ENCODE results near the gene MMP17.
A peak's percentile ranks its signal among the peaks of the same experiment; 100 is the strongest.
"Not testable (repeated sequence)": the region's sequence is repeated elsewhere in the genome, so short reads cannot be mapped to it uniquely, and the experiment has no call there.

Gene MMP17

GRCh38 chr12:131800594-131801135 lies 27.5 kb upstream of the MMP17 start:
- DNase-seq: no peak

- no peak for DNase-seq
These were observed 26.8 kb upstream of the MMP17 start for GRCh38 chr12:131801254-131801866.

DNA sequence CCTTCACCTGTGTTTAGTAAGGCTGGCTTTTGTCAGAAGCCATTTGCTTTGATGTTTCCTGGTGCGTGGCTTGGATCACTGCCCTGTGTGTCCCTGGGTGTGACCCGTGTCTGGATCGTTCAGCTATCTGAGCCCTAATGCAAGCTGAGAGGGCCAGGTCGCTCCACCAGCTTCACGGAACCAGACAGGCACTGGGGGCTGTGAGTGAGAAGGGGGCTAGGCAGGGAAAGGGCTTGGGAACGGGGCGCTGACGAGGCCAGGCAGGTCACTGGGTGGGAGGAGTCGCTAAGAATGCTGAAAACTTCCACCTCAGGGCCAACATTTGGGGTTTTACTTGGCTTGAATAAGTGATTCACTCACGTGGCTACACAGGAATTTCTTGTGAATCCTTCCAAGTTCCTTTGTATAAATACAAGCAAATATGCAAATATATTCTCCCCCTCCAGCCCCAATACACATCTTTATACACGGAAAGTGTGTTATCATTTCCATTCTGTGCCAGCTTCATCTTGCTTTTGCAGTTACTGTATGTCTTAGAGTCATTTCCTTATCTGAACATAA lies 24.2 kb upstream of the MMP17 start:
- DNase-seq: no peak

DNA sequence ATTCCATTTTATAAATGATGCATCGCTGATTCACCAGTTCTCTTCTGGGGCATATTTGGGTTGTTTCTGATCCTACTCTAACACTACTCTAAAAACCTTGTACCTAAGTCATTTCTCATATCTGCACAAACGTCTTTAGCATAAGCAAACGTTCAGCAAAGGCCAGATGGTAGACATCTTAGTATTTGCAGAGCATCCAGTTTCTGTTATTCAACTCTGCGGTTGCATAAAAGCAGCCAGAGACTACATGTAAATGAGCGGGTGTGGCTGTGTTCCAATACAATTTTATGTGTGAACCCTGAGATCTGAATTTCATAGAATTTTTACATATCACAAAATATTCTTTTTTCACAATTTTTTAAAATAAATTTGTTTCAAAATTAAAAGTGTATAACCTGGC lies 22.8 kb upstream of the MMP17 start:
- no peak for DNase-seq

DNA sequence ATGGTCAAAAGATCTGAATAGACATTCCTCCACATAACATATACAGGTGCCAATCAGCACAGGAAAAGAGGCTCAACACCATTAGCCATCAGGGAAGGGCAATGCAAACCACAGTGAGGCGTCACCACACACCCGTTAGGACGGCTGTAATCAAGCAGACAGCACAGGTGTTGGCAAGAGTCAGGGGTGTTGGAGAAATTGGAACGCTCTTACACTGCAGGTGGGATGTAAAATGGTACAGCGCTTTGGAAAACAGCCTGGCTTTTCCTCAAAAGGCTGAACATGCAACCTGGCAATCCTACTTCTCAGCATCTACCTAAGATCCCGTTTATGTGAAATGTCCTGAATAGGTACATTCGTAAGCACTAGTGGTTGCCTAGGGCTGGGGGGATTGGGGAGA lies 21.5 kb upstream of the MMP17 start:
- DNase-seq: no peak

DNA sequence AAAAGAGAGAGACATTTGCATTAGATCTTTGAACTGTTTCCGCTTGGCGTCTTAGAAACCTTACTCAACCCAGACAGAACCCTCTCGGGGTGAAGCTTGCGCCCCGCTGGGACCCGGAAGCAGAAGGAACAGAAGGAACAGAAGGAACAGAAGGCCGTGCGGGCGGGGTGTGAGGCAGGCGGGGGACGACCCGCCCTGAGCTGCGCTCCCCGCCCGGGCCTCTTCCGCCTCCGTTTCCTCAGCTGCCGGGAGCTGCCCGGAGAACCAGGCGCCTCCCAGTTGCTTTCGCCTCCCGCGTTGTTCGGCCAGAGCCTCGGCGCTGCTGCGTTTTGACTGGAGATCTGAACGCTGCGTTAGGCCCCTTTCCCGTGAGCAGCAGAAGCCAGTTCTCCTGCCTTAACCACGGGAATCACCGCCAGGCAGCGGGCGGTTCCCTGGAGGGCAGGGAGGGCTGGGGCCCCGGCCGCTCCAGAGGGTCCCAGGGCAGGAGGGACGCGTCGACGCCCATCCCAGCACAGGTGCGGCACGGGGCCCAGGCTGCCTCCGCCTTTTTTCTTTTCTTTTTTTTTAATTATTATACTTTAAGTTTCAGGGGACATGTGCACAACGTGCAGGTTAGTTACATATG lies 19.3 kb upstream of the MMP17 start:
- DNase-seq: no peak

DNA sequence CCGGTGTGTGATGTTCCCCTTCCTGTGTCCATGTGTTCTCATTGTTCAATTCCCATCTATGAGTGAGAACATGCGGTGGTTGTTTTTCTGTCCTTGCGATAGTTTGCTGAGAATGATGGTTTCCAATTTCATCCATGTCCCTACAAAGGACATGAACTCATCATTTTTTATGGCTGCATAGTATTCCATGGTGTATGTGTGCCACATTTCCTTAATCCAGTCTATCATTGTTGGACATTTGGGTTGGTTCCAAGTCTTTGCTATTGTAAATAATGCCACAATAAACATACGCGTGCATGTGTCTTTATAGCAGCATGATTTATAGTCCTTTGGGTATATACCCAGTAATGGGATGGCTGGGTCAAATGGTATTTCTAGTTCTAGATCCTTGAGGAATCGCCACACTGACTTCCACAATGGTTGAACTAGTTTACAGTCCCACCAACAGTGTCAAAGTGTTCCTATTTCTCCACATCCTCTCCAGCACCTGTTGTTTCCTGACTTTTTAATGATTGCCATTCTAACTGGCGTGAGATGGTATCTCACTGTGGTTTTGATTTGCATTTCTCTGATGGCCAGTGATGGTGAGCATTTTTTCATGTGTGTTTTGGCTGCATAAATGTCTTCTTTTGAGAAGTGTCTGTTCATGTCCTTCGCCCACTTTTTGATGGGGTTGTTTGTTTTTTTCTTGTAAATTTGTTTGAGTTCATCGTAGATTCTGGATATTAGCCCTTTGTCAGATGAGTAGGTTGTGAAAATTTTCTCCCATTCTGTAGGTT lies 18.5 kb upstream of the MMP17 start:
- not testable (repeated sequence) for DNase-seq

DNA sequence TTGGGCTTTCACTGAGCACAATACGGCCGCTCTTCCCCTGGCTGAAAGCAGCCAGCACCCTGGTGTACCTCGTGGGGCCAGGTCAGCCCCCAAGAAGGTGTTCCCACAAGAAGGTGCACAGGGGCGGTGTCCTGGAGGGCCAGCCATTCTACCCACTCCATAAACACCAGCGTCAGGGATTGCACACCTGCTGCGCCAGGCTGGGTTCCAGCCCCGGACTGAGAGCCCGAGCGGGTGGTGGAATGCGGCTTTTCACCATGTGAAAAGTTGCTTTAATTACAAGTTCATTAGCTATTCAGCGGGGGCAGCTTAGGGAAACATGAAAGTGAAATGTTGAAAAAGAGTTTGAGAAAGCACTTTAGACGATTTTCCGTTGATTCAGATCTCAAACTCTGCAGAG lies 17.5 kb upstream of the MMP17 start:
- no peak for DNase-seq

DNA sequence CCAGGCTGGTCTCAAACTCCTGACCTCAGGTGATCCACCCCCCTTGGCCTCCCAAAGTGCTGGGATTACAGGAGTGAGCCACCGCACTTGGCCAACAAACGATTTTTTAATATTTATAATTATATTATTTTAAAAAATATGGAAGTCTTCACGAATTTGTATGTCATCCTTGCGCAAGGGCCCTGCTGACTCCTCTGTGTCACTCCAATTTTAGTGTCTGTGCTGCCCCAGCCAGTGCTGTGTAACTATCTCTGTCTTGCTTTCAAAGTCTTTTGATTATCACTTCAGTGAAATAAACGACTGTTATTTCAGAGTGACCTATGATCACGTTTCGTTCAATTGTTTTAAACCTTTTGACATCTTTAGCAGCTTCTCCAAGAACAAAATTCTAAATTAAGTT lies 13.1 kb upstream of the MMP17 start:
- DNase-seq: no peak

DNA sequence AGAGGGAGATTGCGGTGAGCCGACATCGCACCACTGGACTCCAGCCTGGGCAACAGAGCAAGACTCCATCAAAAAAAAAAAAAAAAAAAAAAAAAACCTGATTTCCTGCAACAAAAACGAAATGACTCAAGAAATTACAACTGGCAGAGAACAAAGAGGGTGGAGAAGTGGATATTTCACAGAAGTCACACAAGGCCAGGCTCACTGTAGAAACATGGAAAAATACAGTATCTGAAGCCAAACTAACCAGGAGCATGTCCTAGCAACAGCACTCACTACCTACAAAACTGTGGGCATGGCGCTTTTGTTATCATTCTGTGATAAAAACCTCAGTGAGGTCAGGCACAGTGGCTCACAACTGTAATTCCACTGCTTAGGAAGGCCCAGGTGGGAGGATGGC lies 11.7 kb upstream of the MMP17 start:
- DNase-seq: no peak

DNA sequence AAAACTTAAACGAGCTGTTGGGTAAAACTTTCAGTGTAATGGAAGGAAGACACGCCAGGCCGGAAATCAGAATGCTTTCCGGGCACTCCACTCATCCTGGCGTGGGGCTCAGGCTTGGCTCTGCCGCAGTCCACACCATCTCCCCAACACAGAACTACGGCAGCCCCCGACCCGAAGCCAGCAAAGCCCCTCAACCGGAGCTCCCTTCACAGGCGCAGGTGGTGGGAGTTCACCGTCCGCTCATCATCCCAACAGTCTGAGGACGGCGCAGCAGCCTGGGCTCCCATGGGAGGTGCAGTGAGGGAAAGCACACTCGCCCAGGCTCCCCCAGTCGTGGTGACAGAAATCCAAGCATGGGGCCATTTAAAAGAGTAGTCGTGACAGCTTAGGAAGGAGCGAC lies 11.0 kb upstream of the MMP17 start:
- no peak for DNase-seq

DNA sequence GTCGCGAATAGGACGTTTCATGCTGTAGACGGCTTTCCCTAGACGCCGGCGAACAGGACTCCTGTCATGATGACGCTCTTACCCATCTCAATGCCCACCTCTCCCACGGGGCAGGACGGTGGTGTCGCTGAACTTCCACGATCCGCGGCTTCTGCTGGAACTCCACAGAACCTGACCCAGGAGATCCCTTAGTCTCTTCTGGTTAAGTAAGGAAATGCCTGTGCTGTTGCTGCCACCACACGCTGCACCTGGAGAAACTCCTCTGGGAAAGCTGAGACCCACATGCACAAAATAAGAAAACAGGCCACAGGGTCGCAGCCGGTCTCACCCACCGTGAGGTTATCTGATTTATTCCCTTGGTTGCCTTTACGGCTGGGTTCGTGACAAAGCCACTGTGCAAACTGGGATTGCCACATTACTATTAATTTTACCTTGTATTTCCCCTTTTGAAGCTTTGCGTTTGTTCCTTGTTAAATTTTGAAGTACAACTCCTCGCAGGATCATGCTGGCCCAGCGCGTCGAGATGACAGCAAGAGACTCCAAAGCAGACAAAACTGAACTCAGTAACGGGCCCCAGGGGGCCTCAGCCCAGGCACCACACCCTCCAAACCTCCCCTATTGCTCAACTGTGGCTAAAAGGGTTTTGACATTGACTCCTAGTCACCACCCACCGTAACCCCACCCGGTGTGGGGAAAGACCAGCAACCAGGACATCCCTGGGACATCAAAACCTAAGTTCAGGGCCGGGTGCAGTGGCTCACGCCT lies 9.2 kb upstream of the MMP17 start:
- no peak for DNase-seq

DNA sequence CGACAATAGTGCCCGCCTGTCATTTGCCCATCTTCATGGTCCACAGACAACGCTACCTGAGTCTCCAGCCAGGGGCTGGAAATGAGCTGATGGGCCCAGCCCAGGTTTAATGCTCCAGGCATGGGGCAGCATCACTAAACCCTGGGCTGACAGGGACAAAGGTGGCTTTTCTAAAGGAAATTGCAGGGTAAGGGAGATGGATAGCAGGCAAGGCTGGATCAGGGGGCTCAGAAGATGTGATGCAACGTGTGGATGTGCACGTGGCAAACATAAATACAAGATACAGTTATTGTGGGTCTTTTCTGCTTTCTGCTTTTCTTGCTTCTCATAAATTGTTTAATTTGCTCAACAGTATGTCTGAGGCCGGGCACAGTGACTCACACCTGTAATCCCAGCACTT lies 3.7 kb upstream of the MMP17 start:
- no peak for DNase-seq

- DNase-seq: no peak
These were observed 2.9 kb upstream of the MMP17 start for GRCh38 chr12:131825146-131825892.

- DNase-seq: no peak
These were observed 1.9 kb upstream of the MMP17 start for GRCh38 chr12:131826097-131826928.

DNA sequence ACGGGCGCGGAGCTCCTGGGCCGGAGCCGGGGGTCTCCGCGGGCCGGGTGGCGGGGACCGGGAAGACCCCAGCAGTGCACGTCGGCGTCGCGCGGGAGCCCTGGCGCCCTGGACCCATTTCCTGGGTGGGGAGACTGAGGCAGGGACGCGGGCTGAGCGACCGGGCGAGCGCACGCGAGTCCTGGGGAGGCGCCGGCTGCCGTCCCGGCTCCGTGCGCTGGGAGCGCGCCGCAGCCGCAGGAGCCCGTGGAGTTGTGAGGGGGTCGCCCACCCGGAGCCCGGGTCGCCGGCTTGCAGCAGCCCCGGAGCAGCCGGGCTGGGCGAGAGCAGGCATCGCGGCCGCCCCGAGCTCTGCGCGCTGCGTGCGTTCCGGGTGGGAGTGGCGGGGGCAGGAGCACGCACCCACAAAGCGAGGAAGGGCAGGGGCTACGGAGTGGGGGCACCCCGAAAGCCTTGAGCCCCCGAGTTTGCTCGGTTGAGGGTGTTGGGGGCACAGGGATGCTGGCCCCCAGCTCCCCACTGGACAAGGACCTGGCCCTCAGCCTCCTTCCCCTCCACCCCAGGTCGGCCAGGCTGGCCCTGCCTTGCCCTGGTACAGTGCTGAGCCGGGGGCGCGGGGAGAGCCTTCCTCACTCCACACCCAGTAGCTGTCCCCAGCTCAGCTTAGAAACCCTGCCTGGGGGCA lies 620 bp downstream of the MMP17 start:
- DNase-seq: no peak

GRCh38 chr12:131829356-131829747 lies 1.2 kb downstream of the MMP17 start:
- no peak for DNase-seq

DNA sequence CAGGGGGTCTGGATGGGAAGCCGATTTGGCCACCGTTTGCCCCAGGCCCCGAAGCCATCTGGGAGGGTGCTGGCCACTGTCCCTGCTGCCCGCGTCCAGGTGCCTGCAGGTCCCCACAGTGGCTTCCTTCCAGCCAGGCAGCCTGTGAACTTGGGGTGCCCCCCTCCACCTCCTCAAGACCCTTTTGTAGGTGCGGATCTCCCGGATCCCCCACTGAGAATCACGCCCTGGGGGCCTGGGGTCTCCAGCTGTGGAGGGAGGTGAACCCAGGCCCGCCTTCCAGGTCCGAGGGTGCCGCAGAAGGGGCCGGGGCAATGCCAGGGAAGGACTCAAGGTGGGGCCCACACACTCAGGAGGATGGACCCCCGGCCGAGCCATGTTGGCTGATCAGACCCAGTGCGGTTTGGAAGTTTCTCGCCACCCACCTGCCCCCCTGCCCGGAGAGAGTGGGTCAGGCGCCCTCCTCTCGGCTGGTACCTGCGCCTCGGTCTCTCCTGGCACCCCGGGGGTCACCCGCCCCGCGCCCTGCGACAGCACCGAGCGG lies 1.7 kb downstream of the MMP17 start:
- no peak for DNase-seq

DNA sequence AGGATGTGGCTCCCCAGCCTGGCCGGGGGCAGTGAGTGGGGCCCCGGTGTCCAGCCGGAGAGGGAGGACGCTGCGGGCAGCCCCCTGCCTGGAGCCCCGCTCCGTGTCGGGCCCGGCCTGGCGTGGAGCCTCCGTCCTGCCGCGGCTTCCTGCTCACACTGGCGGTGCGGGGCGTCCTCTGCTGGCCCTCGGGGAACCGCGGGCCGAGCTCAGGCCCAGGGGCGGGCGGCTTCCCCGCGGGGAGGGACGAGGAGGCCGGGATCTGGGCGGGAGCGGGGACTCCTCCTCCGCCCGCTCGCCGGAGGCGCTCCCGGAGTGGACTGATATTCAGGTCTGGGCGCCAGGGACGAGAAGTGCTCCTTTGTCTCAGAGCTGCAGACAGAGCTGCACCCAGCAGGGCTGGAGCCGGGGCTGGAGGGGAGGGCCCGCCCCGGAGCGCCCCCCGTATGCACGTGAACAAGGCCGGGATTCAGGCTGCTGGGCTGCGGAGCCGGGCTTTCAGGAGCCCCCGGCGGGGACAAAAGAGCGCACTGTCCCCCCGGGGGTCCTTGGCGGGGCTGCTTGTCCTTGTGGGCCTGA lies 2.2 kb downstream of the MMP17 start:
- peak; percentile 20 for DNase-seq

Measured in KG1 (cell line).